Measurements from ENCODE around the gene ZNF337. TPM values are rescaled to one million over a fixed set of nuclear protein-coding genes. Genes with fewer than 3 reads are reported as not detected.
"Not testable (repeated sequence)": the region's sequence is repeated elsewhere in the genome, so short reads cannot be mapped to it uniquely, and the experiment has no call there.

ZNF337 gene
- total RNA-seq, 2 experiments from 2014 or later, result 15.0 to 16.6 TPM

GRCh38 chr20:25644814-25645213, 51.8 kb downstream of the ZNF337 start:
- Mint-ChIP-seq H3K36me3 (ENCODE audit: low read depth) (peaks cover 23% of the 10 kb centered on the region), H3K4me1 (ENCODE audit: low read depth) (peaks cover 11% of the 10 kb centered on the region), H3K9me3 (peaks cover 2% of the 10 kb centered on the region), H3K27ac (no peak overlapping the region), H3K4me3 (no peak overlapping the region), H3K27me3 (no peaks in the 10 kb centered on the region)
- TF ChIP-seq, protein P1, sequence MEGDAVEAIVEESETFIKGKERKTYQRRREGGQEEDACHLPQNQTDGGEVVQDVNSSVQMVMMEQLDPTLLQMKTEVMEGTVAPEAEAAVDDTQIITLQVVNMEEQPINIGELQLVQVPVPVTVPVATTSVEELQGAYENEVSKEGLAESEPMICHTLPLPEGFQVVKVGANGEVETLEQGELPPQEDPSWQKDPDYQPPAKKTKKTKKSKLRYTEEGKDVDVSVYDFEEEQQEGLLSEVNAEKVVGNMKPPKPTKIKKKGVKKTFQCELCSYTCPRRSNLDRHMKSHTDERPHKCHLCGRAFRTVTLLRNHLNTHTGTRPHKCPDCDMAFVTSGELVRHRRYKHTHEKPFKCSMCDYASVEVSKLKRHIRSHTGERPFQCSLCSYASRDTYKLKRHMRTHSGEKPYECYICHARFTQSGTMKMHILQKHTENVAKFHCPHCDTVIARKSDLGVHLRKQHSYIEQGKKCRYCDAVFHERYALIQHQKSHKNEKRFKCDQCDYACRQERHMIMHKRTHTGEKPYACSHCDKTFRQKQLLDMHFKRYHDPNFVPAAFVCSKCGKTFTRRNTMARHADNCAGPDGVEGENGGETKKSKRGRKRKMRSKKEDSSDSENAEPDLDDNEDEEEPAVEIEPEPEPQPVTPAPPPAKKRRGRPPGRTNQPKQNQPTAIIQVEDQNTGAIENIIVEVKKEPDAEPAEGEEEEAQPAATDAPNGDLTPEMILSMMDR (IDR thresholded peaks at IDR 0.05), result no peak
- CTCF ChIA-PET, result no interaction called here
- no peak for DNase-seq
- POLR2A ChIA-PET, result no interaction called here
- no peak for ATAC-seq
- intact Hi-C loops (cut with micrococcal nuclease), result no loop called here

DNA sequence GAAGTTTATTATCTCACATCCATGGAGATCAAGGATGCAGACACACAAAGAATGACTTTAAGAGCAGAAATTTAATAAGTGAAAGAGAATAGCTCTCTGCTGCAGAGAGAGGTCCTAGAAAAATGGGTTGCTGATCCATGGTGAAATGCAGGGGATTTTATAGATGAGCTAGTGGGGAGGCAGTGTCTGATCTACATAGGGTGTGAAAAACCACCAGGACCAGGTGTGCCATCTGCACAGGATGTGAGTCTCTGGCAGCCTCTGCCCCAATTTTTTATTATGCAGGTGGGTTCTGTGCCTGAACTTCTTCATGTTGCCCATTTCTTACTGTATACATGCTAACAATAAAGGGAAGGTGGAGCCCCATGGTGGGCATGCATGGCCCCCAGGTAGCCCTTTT, 52.9 kb downstream of the ZNF337 start:
- POLR2A ChIA-PET, result interaction anchor here (1.0 kb wide), 1 partner anchor 48 kb away, joined by 3 read pairs; no protein-coding TSS in a partner anchor
- Mint-ChIP-seq H3K27me3 (no peaks in the 10 kb centered on the region), H3K27ac (peak overlapping the region; percentile 7), H3K9me3 (peaks cover 2% of the 10 kb centered on the region), H3K36me3 (ENCODE audit: low read depth) (peaks cover 24% of the 10 kb centered on the region), H3K4me1 (ENCODE audit: low read depth) (peaks cover 11% of the 10 kb centered on the region), H3K4me3 (no peak overlapping the region)
- ATAC-seq (peak; percentile 75), DNase-seq (peak; percentile 45)
- intact Hi-C loops (cut with micrococcal nuclease), result no loop called here
- TF ChIP-seq, protein P1 (IDR thresholded peaks at IDR 0.05), result no peak
- CTCF ChIA-PET, result interaction anchor here (1.3 kb wide), 1 partner anchor 19 kb away, joined by 3 read pairs; no protein-coding TSS in a partner anchor

DNA sequence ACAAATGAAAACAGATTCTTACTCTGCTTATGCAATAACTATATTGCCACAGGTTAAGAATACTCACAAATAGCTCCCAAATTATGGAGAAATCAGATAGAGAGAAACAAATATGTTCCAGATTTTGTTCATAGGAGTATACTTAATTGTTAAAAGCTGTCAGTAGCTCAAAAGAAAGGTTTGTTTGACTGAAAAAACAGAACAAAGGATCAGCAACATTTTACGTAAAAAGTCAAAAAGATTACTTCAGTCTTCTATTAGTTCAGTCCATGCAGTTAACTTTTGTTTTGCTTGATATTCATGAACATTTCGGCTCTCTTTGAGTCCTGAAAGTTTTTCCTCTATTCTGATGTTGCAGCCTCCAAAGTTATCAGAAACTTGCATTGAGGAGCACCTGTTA, 59.4 kb downstream of the ZNF337 start:
- CTCF ChIA-PET, result no interaction called here
- peaks cover 6% of the 10 kb centered on the region for H3K9me3 Mint-ChIP-seq
- DNase-seq (no peak), ATAC-seq (no peak)
- TF ChIP-seq, protein P1 (IDR thresholded peaks at IDR 0.05), result no peak
- no peak overlapping the region for H3K4me3 Mint-ChIP-seq
- POLR2A ChIA-PET, result interaction anchor here (0.6 kb wide), 1 partner anchor 48 kb away, joined by 4 read pairs; no protein-coding TSS in a partner anchor
- peaks cover 40% of the 10 kb centered on the region for H3K36me3 Mint-ChIP-seq (ENCODE audit: low read depth)
- no peak overlapping the region for H3K27ac Mint-ChIP-seq
- no peaks in the 10 kb centered on the region for H3K27me3 Mint-ChIP-seq
- H3K4me1 Mint-ChIP-seq (ENCODE audit: low read depth), result peaks cover 14% of the 10 kb centered on the region
- intact Hi-C loops (cut with micrococcal nuclease), result no loop called here

DNA sequence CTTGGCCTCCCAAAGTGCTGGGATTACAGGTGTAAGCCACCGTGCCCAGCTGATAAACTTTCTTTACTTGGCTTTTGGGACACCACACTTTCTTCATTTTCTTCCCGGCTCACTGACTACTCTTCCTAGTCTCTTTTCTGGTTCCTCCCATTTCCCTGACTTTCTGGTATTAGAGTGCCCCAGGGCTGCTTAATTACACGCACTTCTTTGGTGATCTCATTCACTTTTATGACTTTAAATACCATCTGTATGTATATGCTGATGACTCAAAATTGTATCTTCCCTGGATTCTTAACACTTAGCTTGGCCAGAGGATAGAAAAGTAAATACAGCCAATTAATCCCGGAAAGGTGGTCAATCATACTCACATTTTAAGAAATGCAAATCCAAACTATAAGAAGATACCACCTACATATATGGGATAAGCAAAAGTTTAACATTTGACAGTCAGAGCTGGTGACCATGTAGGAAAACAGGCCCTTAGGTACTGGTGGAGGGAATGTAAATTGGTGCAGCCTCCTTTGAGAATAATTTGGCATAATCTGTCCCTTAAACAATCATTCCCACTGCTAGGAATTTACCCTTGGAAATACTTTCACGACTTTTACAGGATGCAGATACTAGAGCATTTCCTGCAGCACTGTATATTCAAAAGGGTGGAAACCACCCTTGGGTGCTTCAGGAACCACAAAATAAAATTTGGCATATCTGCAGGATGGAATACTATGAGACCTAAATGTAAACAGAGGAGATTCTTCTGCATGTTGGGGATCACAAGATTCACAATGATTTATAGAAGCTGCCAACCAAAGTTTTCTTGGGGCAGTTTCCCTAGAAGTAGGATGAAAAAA, 63.5 kb downstream of the ZNF337 start:
- DNase-seq (no peak), ATAC-seq (no peak)
- TF ChIP-seq, protein P1 (IDR thresholded peaks at IDR 0.05), result no peak
- H3K4me3 Mint-ChIP-seq, result no peak overlapping the region
- H3K4me1 Mint-ChIP-seq (ENCODE audit: low read depth), result peaks cover 16% of the 10 kb centered on the region
- CTCF ChIA-PET, result no interaction called here
- H3K9me3 Mint-ChIP-seq, result peaks cover 18% of the 10 kb centered on the region
- no peak overlapping the region for H3K27ac Mint-ChIP-seq
- H3K27me3 Mint-ChIP-seq, result no peaks in the 10 kb centered on the region
- H3K36me3 Mint-ChIP-seq (ENCODE audit: low read depth), result peaks cover 50% of the 10 kb centered on the region
- POLR2A ChIA-PET, result no interaction called here
- intact Hi-C loops (cut with micrococcal nuclease), result no loop called here

- DNase-seq; POLR2A ChIA-PET; H3K27me3 Mint-ChIP-seq; ATAC-seq; H3K27ac Mint-ChIP-seq; H3K4me3 Mint-ChIP-seq; CTCF ChIA-PET; intact Hi-C loops (cut with micrococcal nuclease): not testable (repeated sequence)
- Mint-ChIP-seq H3K4me1 (ENCODE audit: low read depth) (peaks cover 16% of the 10 kb centered on the region), H3K36me3 (ENCODE audit: low read depth) (peaks cover 43% of the 10 kb centered on the region), H3K9me3 (peaks cover 15% of the 10 kb centered on the region)
These were observed 66.0 kb downstream of the ZNF337 start for GRCh38 chr20:25630615-25631014.
